GM23338 (cell line): ENCODE results near the gene PKNOX2. TPM values are rescaled to one million over a fixed set of nuclear protein-coding genes. Genes with fewer than 3 reads are reported as not detected.

Experiments
- ATAC-seq: fragments of 200-7000 bp; cut with Tn5 transposase; 3 replicates; pipeline ENCODE4 v1.9.1; 2020
- DNase-seq: peaks from one replicate; pipeline ENCODE4 v3.0.0-alpha.2; 2015; ENCODE audit warnings: low spot score
- H2AFZ ChIP-seq: fragments of 200-600 bp; sonication (generic); 2 replicates; pipeline ENCODE4 v1.8.0; 2016; ENCODE audit warnings: antibody characterized with exemption, mild to moderate bottlenecking, moderate library complexity
- H3F3A ChIP-seq: fragments of 200-600 bp; sonication (generic); replicated peaks from 2 replicates; pipeline ENCODE4 v1.8.0; 2017; ENCODE audit warnings: antibody characterized with exemption, mixed run types, low read depth
- H3K27ac ChIP-seq: fragments of 200-600 bp; sonication (generic); 2 replicates; pipeline ENCODE4 v1.6.1; 2016; ENCODE audit warnings: low read depth
- H3K27me3 ChIP-seq: fragments of 200-600 bp; sonication (generic); 2 replicates; pipeline ENCODE4 v1.8.0; 2016; ENCODE audit warnings: mild to moderate bottlenecking, mixed run types, moderate library complexity; ENCODE audit not compliant: insufficient read depth
- H3K36me3 ChIP-seq: fragments of 200-600 bp; sonication (generic); 2 replicates; pipeline ENCODE4 v1.8.0; 2016; ENCODE audit warnings: mild to moderate bottlenecking; ENCODE audit not compliant: insufficient read depth
- H3K4me1 ChIP-seq: fragments of 200-600 bp; sonication (generic); 2 replicates; pipeline ENCODE4 v1.8.0; 2016; ENCODE audit warnings: mild to moderate bottlenecking, moderate library complexity; ENCODE audit not compliant: insufficient read depth
- H3K4me2 ChIP-seq: fragments of 200-600 bp; sonication (generic); 2 replicates; pipeline ENCODE4 v1.7.1; 2017; ENCODE audit warnings: mixed run types
- H3K4me3 ChIP-seq: fragments of 200-600 bp; sonication (generic); 2 replicates; pipeline ENCODE4 v1.6.1; 2016; ENCODE audit warnings: mixed run types
- H3K79me2 ChIP-seq: fragments of 200-600 bp; sonication (generic); replicated peaks from 2 replicates; pipeline ENCODE4 v1.8.0; 2017; ENCODE audit warnings: mild to moderate bottlenecking; ENCODE audit not compliant: insufficient read depth
- H3K9me2 ChIP-seq: fragments of 200-600 bp; sonication (generic); 2 replicates; pipeline ENCODE4 v1.8.0; 2017; ENCODE audit not compliant: insufficient read depth
- H4K20me1 ChIP-seq: fragments of 200-600 bp; sonication (generic); replicated peaks from 2 replicates; pipeline ENCODE4 v1.8.0; 2017; ENCODE audit warnings: mild to moderate bottlenecking; ENCODE audit not compliant: insufficient read depth
- H3K27ac Mint-ChIP-seq: 2 replicates; pipeline ENCODE4 v1.8.0; 2020; ENCODE audit warnings: inconsistent platforms, mild to moderate bottlenecking, moderate library complexity, mixed read lengths
- H3K27me3 Mint-ChIP-seq: 3 replicates; pipeline ENCODE4 v1.8.0; 2022; ENCODE audit warnings: low read depth, mild to moderate bottlenecking, moderate library complexity, mixed read lengths, inconsistent platforms; ENCODE audit not compliant: insufficient read depth, poor library complexity
- H3K36me3 Mint-ChIP-seq: 3 replicates; pipeline ENCODE4 v1.8.0; 2021; ENCODE audit warnings: low read depth, mild to moderate bottlenecking, inconsistent platforms, moderate library complexity, mixed read lengths
- H3K4me1 Mint-ChIP-seq: 3 replicates; pipeline ENCODE4 v1.8.0; 2020; ENCODE audit warnings: mild to moderate bottlenecking, inconsistent platforms, mixed read lengths
- H3K4me3 Mint-ChIP-seq: 3 replicates; pipeline ENCODE4 v1.8.0; 2021; ENCODE audit warnings: moderate library complexity, mild to moderate bottlenecking, inconsistent platforms, mixed read lengths
- H3K9me3 Mint-ChIP-seq: 3 replicates; pipeline ENCODE4 v1.8.0; 2020; ENCODE audit warnings: moderate library complexity, mild to moderate bottlenecking, inconsistent platforms, mixed read lengths
- CREB1 ChIP-seq: fragments of 250-450 bp; sonication (Bioruptor Pico); IDR thresholded peaks from 2 replicates; pipeline ENCODE4 v1.5.0; 2020; ENCODE audit warnings: low read depth, mild to moderate bottlenecking, moderate library complexity
- EZH2 ChIP-seq: fragments of 200-600 bp; sonication (generic); IDR thresholded peaks from one replicate; pipeline ENCODE4 v1.8.0; 2017; ENCODE audit warnings: antibody characterized with exemption, mild to moderate bottlenecking, low read depth; ENCODE audit not compliant: unreplicated experiment
- EZH2phosphoT487 ChIP-seq: fragments of 200-600 bp; sonication (generic); IDR thresholded peaks from one replicate; pipeline ENCODE4 v1.8.1; 2018; ENCODE audit warnings: antibody characterized with exemption; ENCODE audit not compliant: unreplicated experiment
- JUNB ChIP-seq: IDR thresholded peaks from one replicate; pipeline ENCODE4 v1.6.1; 2016; ENCODE audit warnings: antibody characterized with exemption; ENCODE audit not compliant: unreplicated experiment
- NANOG ChIP-seq: IDR thresholded peaks from 2 replicates; pipeline ENCODE4 v1.6.1; 2016; ENCODE audit warnings: antibody characterized with exemption, borderline replicate concordance
- POLR2AphosphoS5 ChIP-seq: IDR thresholded peaks from 2 replicates; pipeline ENCODE4 v1.6.1; 2016; ENCODE audit warnings: antibody characterized with exemption, low read depth
- REST ChIP-seq: IDR thresholded peaks from one replicate; pipeline ENCODE4 v1.6.1; 2018; ENCODE audit warnings: antibody characterized with exemption; ENCODE audit not compliant: unreplicated experiment
- STAT1 ChIP-seq: IDR thresholded peaks from one replicate; pipeline ENCODE4 v1.6.1; 2016; ENCODE audit warnings: antibody characterized with exemption; ENCODE audit not compliant: unreplicated experiment
- ZNF114 ChIP-seq: fragments of 250-450 bp; sonication (Bioruptor Pico); IDR thresholded peaks from 2 replicates; pipeline ENCODE4 v1.5.0; 2020; ENCODE audit warnings: mild to moderate bottlenecking, moderate library complexity
- ZNF462 ChIP-seq: fragments of 250-450 bp; sonication (Bioruptor Pico); IDR thresholded peaks from 2 replicates; pipeline ENCODE4 v1.5.0; 2020; ENCODE audit warnings: mild to moderate bottlenecking, moderate library complexity
- polyA plus RNA-seq: library from polyadenylated mRNA; unstranded; fragments of >200 nt; fragmentation: Nextera tagmentation; extraction: Ambion mirVana; gene quantifications from 2 replicates; pipeline ENCODE4 v1.2.1, GENCODE V29; 2016
- total RNA-seq: library from RNA; depleted of rRNA; stranded (reverse); fragments of >200 nt; shearing (Covaris generic); gene quantifications from 2 replicates; pipeline ENCODE4 v1.2.3, GENCODE V29; 2014
- TF ChIP-seq, protein P1 (sequence below), 2 experiments: fragments of 200-600 bp in 1 of 2; sonication (generic) in 1 of 2; conservative IDR thresholded peaks; 2 replicates each; pipeline versions ENCODE4 v1.5.1 to v1.6.1; 2016 to 2017; ENCODE audit warnings: antibody characterized with exemption in 2 of 2, low read depth in 2 of 2, mild to moderate bottlenecking in 2 of 2, moderate library complexity in 1 of 2
- TF ChIP-seq, protein P2 (sequence below): IDR thresholded peaks from 2 replicates; pipeline ENCODE4 v1.6.1; 2016; ENCODE audit warnings: antibody characterized with exemption

The PKNOX2 gene
- total and polyA plus RNA-seq, 2 experiments from 2014 or later = 0.42 to 0.83 TPM

GRCh38 chr11:125233116-125233515 lies 68.6 kb downstream of the PKNOX2 start:
- peaks cover 39% of the 10 kb centered on the region for H3K4me1 Mint-ChIP-seq
- Histone ChIP-seq H3K27ac (no peak overlapping the region), H3K4me1 (peaks cover 21% of the 10 kb centered on the region), H3F3A (no peaks in the 10 kb centered on the region), H3K4me2 (no peak overlapping the region), H2AFZ (no peak overlapping the region), H3K9me2 (0 out of 2 replicates have a peak, but pooled peaks cover 5% of the 10 kb centered on the region), H3K36me3 (no peaks in the 10 kb centered on the region), H3K79me2 (no peaks in the 10 kb centered on the region), H3K27me3 (no peaks in the 10 kb centered on the region), H3K4me3 (no peak overlapping the region), H4K20me1 (no peaks in the 10 kb centered on the region)
- H3K36me3 Mint-ChIP-seq = no peaks in the 10 kb centered on the region; the same call in 2 of the 3 replicates
- H3K27ac Mint-ChIP-seq = no peak overlapping the region
- ATAC-seq = no peak
- DNase-seq = no peak
- peaks cover 6% of the 10 kb centered on the region for H3K27me3 Mint-ChIP-seq
- no peak for TF ChIP-seq JUNB
- TF ChIP-seq EZH2 = no peak
- TF ChIP-seq, protein P1, sequence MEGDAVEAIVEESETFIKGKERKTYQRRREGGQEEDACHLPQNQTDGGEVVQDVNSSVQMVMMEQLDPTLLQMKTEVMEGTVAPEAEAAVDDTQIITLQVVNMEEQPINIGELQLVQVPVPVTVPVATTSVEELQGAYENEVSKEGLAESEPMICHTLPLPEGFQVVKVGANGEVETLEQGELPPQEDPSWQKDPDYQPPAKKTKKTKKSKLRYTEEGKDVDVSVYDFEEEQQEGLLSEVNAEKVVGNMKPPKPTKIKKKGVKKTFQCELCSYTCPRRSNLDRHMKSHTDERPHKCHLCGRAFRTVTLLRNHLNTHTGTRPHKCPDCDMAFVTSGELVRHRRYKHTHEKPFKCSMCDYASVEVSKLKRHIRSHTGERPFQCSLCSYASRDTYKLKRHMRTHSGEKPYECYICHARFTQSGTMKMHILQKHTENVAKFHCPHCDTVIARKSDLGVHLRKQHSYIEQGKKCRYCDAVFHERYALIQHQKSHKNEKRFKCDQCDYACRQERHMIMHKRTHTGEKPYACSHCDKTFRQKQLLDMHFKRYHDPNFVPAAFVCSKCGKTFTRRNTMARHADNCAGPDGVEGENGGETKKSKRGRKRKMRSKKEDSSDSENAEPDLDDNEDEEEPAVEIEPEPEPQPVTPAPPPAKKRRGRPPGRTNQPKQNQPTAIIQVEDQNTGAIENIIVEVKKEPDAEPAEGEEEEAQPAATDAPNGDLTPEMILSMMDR (conservative IDR thresholded peaks at IDR 0.05; ENCODE audit: low read depth in 2 of 2) = no peak
- TF ChIP-seq, protein P2, sequence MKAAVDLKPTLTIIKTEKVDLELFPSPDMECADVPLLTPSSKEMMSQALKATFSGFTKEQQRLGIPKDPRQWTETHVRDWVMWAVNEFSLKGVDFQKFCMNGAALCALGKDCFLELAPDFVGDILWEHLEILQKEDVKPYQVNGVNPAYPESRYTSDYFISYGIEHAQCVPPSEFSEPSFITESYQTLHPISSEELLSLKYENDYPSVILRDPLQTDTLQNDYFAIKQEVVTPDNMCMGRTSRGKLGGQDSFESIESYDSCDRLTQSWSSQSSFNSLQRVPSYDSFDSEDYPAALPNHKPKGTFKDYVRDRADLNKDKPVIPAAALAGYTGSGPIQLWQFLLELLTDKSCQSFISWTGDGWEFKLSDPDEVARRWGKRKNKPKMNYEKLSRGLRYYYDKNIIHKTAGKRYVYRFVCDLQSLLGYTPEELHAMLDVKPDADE = no peak
- no peak for TF ChIP-seq ZNF462
- no peak for TF ChIP-seq EZH2phosphoT487
- no peak for TF ChIP-seq NANOG
- no peak for TF ChIP-seq ZNF114 (CRISPR knock-in tag)
- TF ChIP-seq STAT1 = no peak
- TF ChIP-seq CREB1 (CRISPR knock-in tag) = no peak
- TF ChIP-seq POLR2AphosphoS5 = no peak
- TF ChIP-seq REST = no peak
- H3K4me3 Mint-ChIP-seq = no peak overlapping the region
- no peaks in the 10 kb centered on the region for H3K9me3 Mint-ChIP-seq
